Measurements from ENCODE around the gene AATK.

The AATK gene

GRCh38 chr17:81120149-81120484 is 45.9 kb downstream of the AATK start:
- Histone ChIP-seq H4K20me1 (peaks cover 19% of the 10 kb centered on the region), H3K27me3 (peaks cover 43% of the 10 kb centered on the region), H3K36me3 (no peaks in the 10 kb centered on the region), H3K4me1 (peaks cover 44% of the 10 kb centered on the region), H3K9ac (no peak overlapping the region), H3K9me3 (no peaks in the 10 kb centered on the region), H3K27ac (no peak overlapping the region), H3K4me3 (no peak overlapping the region), H3K4me2 (no peak overlapping the region)
- TF ChIP-seq Cebpa-rat (IDR thresholded peaks at IDR 0.05): no peak

- H3K4me2 ChIP-seq: peak overlapping the region; percentile 79; the same call in 1 of the 2 replicates
- no peak overlapping the region for H3K9ac ChIP-seq
- no peak for TF ChIP-seq Cebpa-rat (IDR thresholded peaks at IDR 0.05)
- peaks cover 26% of the 10 kb centered on the region for H4K20me1 ChIP-seq
- peaks cover 50% of the 10 kb centered on the region for H3K4me1 ChIP-seq
- no peak overlapping the region for H3K4me3 ChIP-seq
- H3K27ac ChIP-seq: no peak overlapping the region
- no peaks in the 10 kb centered on the region for H3K9me3 ChIP-seq
- no peaks in the 10 kb centered on the region for H3K36me3 ChIP-seq
- H3K27me3 ChIP-seq: peaks cover 49% of the 10 kb centered on the region
Measured at GRCh38 chr17:81119223-81120148, 46.5 kb downstream of the AATK start.

- H3K36me3 ChIP-seq: no peaks in the 10 kb centered on the region
- no peak overlapping the region for H3K27ac ChIP-seq
- peaks cover 57% of the 10 kb centered on the region for H3K4me1 ChIP-seq
- H3K9ac ChIP-seq: no peak overlapping the region
- peaks cover 52% of the 10 kb centered on the region for H3K27me3 ChIP-seq
- no peak overlapping the region for H3K4me3 ChIP-seq
- peaks cover 34% of the 10 kb centered on the region for H4K20me1 ChIP-seq
- H3K9me3 ChIP-seq: no peaks in the 10 kb centered on the region
- peak overlapping the region; percentile 79; the same call in 1 of the 2 replicates for H3K4me2 ChIP-seq
- TF ChIP-seq Cebpa-rat (IDR thresholded peaks at IDR 0.05): no peak
Measured at GRCh38 chr17:81118308-81119221, 47.5 kb downstream of the AATK start.

GRCh38 chr17:81117672-81118198 is 48.3 kb downstream of the AATK start:
- H3K4me3 ChIP-seq: no peak overlapping the region
- H3K4me2 ChIP-seq: peak overlapping the region; percentile 79; the same call in 1 of the 2 replicates
- H3K36me3 ChIP-seq: no peaks in the 10 kb centered on the region
- peaks cover 56% of the 10 kb centered on the region for H3K27me3 ChIP-seq
- peaks cover 57% of the 10 kb centered on the region for H3K4me1 ChIP-seq
- H3K9ac ChIP-seq: no peak overlapping the region
- no peak for TF ChIP-seq Cebpa-rat (IDR thresholded peaks at IDR 0.05)
- peaks cover 34% of the 10 kb centered on the region for H4K20me1 ChIP-seq
- H3K9me3 ChIP-seq: no peaks in the 10 kb centered on the region
- no peak overlapping the region for H3K27ac ChIP-seq

GRCh38 chr17:81116704-81117103 is 49.3 kb downstream of the AATK start:
- Histone ChIP-seq H3K36me3 (no peaks in the 10 kb centered on the region), H3K4me2 (peak overlapping the region; percentile 79), H4K20me1 (peaks cover 43% of the 10 kb centered on the region), H3K9me3 (no peaks in the 10 kb centered on the region), H3K27me3 (peaks cover 65% of the 10 kb centered on the region), H3K9ac (no peak overlapping the region), H3K4me1 (peaks cover 57% of the 10 kb centered on the region), H3K4me3 (no peak overlapping the region), H3K27ac (no peak overlapping the region)
- no peak for TF ChIP-seq Cebpa-rat (IDR thresholded peaks at IDR 0.05)

GRCh38 chr17:81115749-81116464 is 50.1 kb downstream of the AATK start:
- H4K20me1 ChIP-seq: peaks cover 51% of the 10 kb centered on the region
- H3K27ac ChIP-seq: no peak overlapping the region
- H3K9me3 ChIP-seq: no peaks in the 10 kb centered on the region
- peak overlapping the region; percentile 25 for H3K4me3 ChIP-seq
- H3K27me3 ChIP-seq: peaks cover 73% of the 10 kb centered on the region
- TF ChIP-seq Cebpa-rat (IDR thresholded peaks at IDR 0.05): no peak
- H3K4me1 ChIP-seq: peaks cover 62% of the 10 kb centered on the region
- H3K36me3 ChIP-seq: no peaks in the 10 kb centered on the region
- H3K9ac ChIP-seq: no peak overlapping the region
- H3K4me2 ChIP-seq: peak overlapping the region; percentile 79

GRCh38 chr17:81115219-81115618 is 50.8 kb downstream of the AATK start:
- TF ChIP-seq Cebpa-rat (IDR thresholded peaks at IDR 0.05): no peak
- Histone ChIP-seq H3K4me3 (no peak overlapping the region; the same call in 1 of the 2 replicates), H3K27me3 (peaks cover 80% of the 10 kb centered on the region), H3K9me3 (no peaks in the 10 kb centered on the region), H4K20me1 (peaks cover 57% of the 10 kb centered on the region), H3K36me3 (no peaks in the 10 kb centered on the region), H3K4me2 (peak overlapping the region; percentile 79), H3K9ac (no peak overlapping the region), H3K4me1 (peaks cover 68% of the 10 kb centered on the region), H3K27ac (no peak overlapping the region)

- Histone ChIP-seq H3K27me3 (peaks cover 86% of the 10 kb centered on the region), H4K20me1 (peaks cover 64% of the 10 kb centered on the region), H3K27ac (no peak overlapping the region), H3K36me3 (no peaks in the 10 kb centered on the region), H3K4me1 (peaks cover 75% of the 10 kb centered on the region), H3K4me2 (peak overlapping the region; percentile 79), H3K9me3 (no peaks in the 10 kb centered on the region), H3K9ac (no peak overlapping the region), H3K4me3 (no peak overlapping the region)
- TF ChIP-seq Cebpa-rat (IDR thresholded peaks at IDR 0.05): no peak
Measured at GRCh38 chr17:81114351-81115093, 51.5 kb downstream of the AATK start.
